Thoracic aorta (tissue), 2 donors: ENCODE results near the gene SIPA1L3. TPM values are rescaled to one million over a fixed set of nuclear protein-coding genes. Genes with fewer than 3 reads are reported as not detected.

Experiments
- ATAC-seq: fragments of 150-250 bp; one replicate; pipeline ENCODE4 v1.8.0; 2017; ENCODE audit warnings: low read depth; ENCODE audit not compliant: insufficient number of reproducible peaks, low FRiP score
- DNase-seq: peaks from one replicate; pipeline ENCODE4 v3.0.0-alpha.2; 2020; ENCODE audit warnings: low spot score
- H3K27ac ChIP-seq, 2 donors: fragments of 200-600 bp; sonication (generic); 1 replicate in 1 of 2; 2 replicates in 1 of 2; pipeline ENCODE4 v1.5.1; 2016; ENCODE audit warnings: mild to moderate bottlenecking in 2 of 2, moderate library complexity in 2 of 2
- H3K27me3 ChIP-seq: fragments of 200-600 bp; sonication (generic); replicated peaks from 2 replicates; pipeline ENCODE4 v1.6.0; 2016; ENCODE audit warnings: mild to moderate bottlenecking; ENCODE audit not compliant: insufficient read depth
- H3K36me3 ChIP-seq: fragments of 200-600 bp; sonication (generic); one replicate; pipeline ENCODE4 v1.5.1; 2016
- H3K4me1 ChIP-seq, 2 donors: fragments of 200-600 bp; sonication (generic); 1 replicate in 1 of 2; 2 replicates in 1 of 2; pipeline versions ENCODE4 v1.5.1 to v1.6.0; 2016; ENCODE audit warnings: low read depth in 2 of 2, mild to moderate bottlenecking in 1 of 2; ENCODE audit not compliant: control insufficient read depth in 1 of 2
- H3K4me3 ChIP-seq: fragments of 200-600 bp; sonication (generic); 2 replicates; pipeline ENCODE4 v1.5.1; 2016; ENCODE audit warnings: mild to moderate bottlenecking
- H3K9me3 ChIP-seq: fragments of 200-600 bp; sonication (generic); 2 replicates; pipeline ENCODE4 v1.5.1; 2016
- CTCF ChIP-seq: fragments of 200-600 bp; sonication (generic); IDR thresholded peaks from one replicate; pipeline ENCODE4 v1.5.1; 2019; ENCODE audit warnings: antibody characterized with exemption
- total RNA-seq, 2 donors: library from RNA; depleted of rRNA; stranded (reverse); fragments of >200 nt; gene quantifications; one replicate each; pipeline versions ENCODE4 v1.1.0 to v1.2.3, GENCODE V29; 2016

Gene SIPA1L3
- total RNA-seq, 2 donors from 2014 or later: 14.5 to 39.4 TPM

GRCh38 chr19:38003438-38004185, 96.6 kb downstream of the SIPA1L3 start:
- H3K36me3 ChIP-seq: no peaks in the 10 kb centered on the region
- TF ChIP-seq CTCF: no peak
- H3K27ac ChIP-seq: peak overlapping the region; percentile 53 to 72
- ATAC-seq (peak; percentile 12), DNase-seq (peak; percentile 28)
- H3K4me1 ChIP-seq: peaks cover 3 to 21% of the 10 kb centered on the region in 2 donors
- H3K9me3 ChIP-seq: no peaks in the 10 kb centered on the region
- H3K27me3 ChIP-seq: no peaks in the 10 kb centered on the region
- peak overlapping the region; percentile 66 for H3K4me3 ChIP-seq

- Histone ChIP-seq H3K36me3 (no peaks in the 10 kb centered on the region), H3K4me3 (peak overlapping the region; percentile 66), H3K9me3 (no peaks in the 10 kb centered on the region), H3K27ac (peak overlapping the region; percentile 53 to 72), H3K4me1 (peaks cover 3 to 20% of the 10 kb centered on the region in 2 donors), H3K27me3 (no peaks in the 10 kb centered on the region)
- DNase-seq (no peak), ATAC-seq (peak; percentile 40)
- TF ChIP-seq CTCF: no peak
These were observed 97.1 kb downstream of the SIPA1L3 start for GRCh38 chr19:38004186-38004520.

GRCh38 chr19:38004521-38005223, 97.7 kb downstream of the SIPA1L3 start:
- ATAC-seq (peak; percentile 100), DNase-seq (peak; percentile 71)
- Histone ChIP-seq H3K9me3 (no peaks in the 10 kb centered on the region), H3K4me3 (peak overlapping the region; percentile 66), H3K4me1 (peaks cover 3 to 20% of the 10 kb centered on the region in 2 donors), H3K27ac (peak overlapping the region; percentile 53 to 72), H3K36me3 (no peaks in the 10 kb centered on the region), H3K27me3 (no peaks in the 10 kb centered on the region)
- no peak for TF ChIP-seq CTCF

GRCh38 chr19:38005224-38005614, 98.2 kb downstream of the SIPA1L3 start:
- TF ChIP-seq CTCF: no peak
- Histone ChIP-seq H3K27me3 (no peaks in the 10 kb centered on the region), H3K4me1 (peaks cover 3 to 20% of the 10 kb centered on the region in 2 donors), H3K9me3 (no peaks in the 10 kb centered on the region), H3K36me3 (no peaks in the 10 kb centered on the region), H3K4me3 (no peak overlapping the region), H3K27ac (peak overlapping the region; percentile 53 to 72)
- ATAC-seq (no peak), DNase-seq (no peak)

- Histone ChIP-seq H3K9me3 (no peaks in the 10 kb centered on the region), H3K27me3 (no peaks in the 10 kb centered on the region), H3K36me3 (no peaks in the 10 kb centered on the region), H3K27ac (no peak overlapping the region), H3K4me3 (no peak overlapping the region), H3K4me1 (peaks cover 3 to 20% of the 10 kb centered on the region in 2 donors)
- ATAC-seq (no peak), DNase-seq (no peak)
- no peak for TF ChIP-seq CTCF
These were observed 99.5 kb downstream of the SIPA1L3 start for GRCh38 chr19:38006361-38007045.
